ENCODE data around the gene ANGPTL2.

GRCh38 chr9:127092041-127092608 lies 30.3 kb downstream of the ANGPTL2 start:
- TF ChIP-seq CTCF (conservative IDR thresholded peaks at IDR 0.05; ENCODE audit: low read length): no peak
- TF ChIP-seq EZH2phosphoT487 (IDR thresholded peaks at IDR 0.05; ENCODE audit: borderline replicate concordance, low read depth, low read length): no peak
